Measurements from ENCODE around the gene WNT9A.

WNT9A gene

DNA sequence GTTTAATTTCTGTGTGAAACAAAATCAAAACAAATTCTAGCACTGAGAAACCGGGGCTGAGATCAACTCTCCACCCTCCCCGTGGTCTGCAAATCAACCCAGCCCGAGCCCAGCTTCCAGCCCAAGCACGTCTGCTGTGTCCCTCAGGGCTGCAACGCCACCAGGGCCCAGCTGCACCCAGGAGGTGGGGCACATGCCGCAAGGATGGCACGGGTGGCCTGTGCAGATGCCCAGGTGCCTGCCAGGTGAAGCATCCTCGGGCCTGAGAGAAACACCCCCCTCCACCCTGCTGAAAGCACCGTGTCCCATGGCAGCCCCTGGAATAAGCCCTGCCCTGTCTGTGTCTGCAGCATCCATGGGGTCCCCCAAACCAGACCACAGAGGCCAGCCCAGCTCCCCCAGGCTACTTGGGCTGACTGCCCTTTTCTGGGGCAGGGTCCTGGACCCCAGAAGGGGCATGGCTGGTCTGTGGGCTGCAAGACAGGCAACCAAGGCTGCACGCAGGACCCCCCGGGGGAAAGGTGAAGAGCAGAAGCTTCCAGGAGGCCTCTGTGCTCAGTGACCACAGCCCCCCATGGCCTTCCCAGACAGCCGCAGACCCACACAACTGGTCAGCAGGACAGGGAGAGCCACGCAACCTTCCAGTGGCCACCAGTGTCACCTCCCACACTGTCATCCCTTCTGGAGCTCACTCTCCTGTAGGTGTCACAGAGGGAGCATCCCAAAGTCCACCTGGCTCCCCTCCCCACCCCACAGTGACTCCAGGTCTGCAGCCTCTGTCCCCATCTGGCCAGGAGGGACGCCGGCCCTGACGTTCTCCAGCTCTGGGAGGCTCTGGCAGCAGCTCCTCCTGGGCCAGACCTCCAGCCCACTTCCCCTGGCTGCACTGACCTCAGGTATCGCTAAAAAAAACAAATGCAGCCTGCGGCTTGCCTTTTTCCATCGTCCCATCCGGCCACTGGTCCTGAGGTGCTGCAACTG, 7.7 kb downstream of the WNT9A start:
- DNase-seq (ENCODE audit: low read depth): no peak
- H3K4me3 ChIP-seq (replicated peaks; ENCODE audit: low read depth, low read length): no peak overlapping the region
- TF ChIP-seq, protein P1, sequence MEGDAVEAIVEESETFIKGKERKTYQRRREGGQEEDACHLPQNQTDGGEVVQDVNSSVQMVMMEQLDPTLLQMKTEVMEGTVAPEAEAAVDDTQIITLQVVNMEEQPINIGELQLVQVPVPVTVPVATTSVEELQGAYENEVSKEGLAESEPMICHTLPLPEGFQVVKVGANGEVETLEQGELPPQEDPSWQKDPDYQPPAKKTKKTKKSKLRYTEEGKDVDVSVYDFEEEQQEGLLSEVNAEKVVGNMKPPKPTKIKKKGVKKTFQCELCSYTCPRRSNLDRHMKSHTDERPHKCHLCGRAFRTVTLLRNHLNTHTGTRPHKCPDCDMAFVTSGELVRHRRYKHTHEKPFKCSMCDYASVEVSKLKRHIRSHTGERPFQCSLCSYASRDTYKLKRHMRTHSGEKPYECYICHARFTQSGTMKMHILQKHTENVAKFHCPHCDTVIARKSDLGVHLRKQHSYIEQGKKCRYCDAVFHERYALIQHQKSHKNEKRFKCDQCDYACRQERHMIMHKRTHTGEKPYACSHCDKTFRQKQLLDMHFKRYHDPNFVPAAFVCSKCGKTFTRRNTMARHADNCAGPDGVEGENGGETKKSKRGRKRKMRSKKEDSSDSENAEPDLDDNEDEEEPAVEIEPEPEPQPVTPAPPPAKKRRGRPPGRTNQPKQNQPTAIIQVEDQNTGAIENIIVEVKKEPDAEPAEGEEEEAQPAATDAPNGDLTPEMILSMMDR (IDR thresholded peaks at IDR 0.05; ENCODE audit: low read length, missing control alignments): no peak

GRCh38 chr1:227938911-227939790, 8.6 kb downstream of the WNT9A start:
- DNase-seq (ENCODE audit: low read depth): no peak
- TF ChIP-seq, protein P1 (IDR thresholded peaks at IDR 0.05; ENCODE audit: low read length, missing control alignments): no peak
- no peak overlapping the region for H3K4me3 ChIP-seq (replicated peaks; ENCODE audit: low read depth, low read length)

- DNase-seq (ENCODE audit: low read depth): no peak
- no peak overlapping the region for H3K4me3 ChIP-seq (replicated peaks; ENCODE audit: low read depth, low read length)
Measured at GRCh38 chr1:227938276-227938675, 9.5 kb downstream of the WNT9A start.

GRCh38 chr1:227937838-227938145, 9.9 kb downstream of the WNT9A start:
- no peak overlapping the region for H3K4me3 ChIP-seq (replicated peaks; ENCODE audit: low read depth, low read length)
- DNase-seq (ENCODE audit: low read depth): no peak
- TF ChIP-seq, protein P1 (IDR thresholded peaks at IDR 0.05; ENCODE audit: low read length, missing control alignments): no peak

More at GRCh38 chr1:227938276-227938675, 9.5 kb downstream of the WNT9A start:
- TF ChIP-seq, protein P1 (IDR thresholded peaks at IDR 0.05; ENCODE audit: low read length, missing control alignments): no peak

GRCh38 chr1:227937031-227937837, 10.5 kb downstream of the WNT9A start:
- H3K4me3 ChIP-seq (replicated peaks; ENCODE audit: low read depth, low read length): no peak overlapping the region
- TF ChIP-seq, protein P1 (IDR thresholded peaks at IDR 0.05; ENCODE audit: low read length, missing control alignments): no peak
- no peak for DNase-seq (ENCODE audit: low read depth)

- TF ChIP-seq, protein P1 (IDR thresholded peaks at IDR 0.05; ENCODE audit: low read length, missing control alignments): no peak
- no peak for DNase-seq (ENCODE audit: low read depth)
- no peak overlapping the region for H3K4me3 ChIP-seq (replicated peaks; ENCODE audit: low read depth, low read length)
Measured at GRCh38 chr1:227935826-227936225, 11.9 kb downstream of the WNT9A start.

All from fibroblast of pulmonary artery (primary cell).